ENCODE measurements around the gene OPCML. TPM values are rescaled to one million over a fixed set of nuclear protein-coding genes. Genes with fewer than 3 reads are reported as not detected.

The OPCML gene
- total and polyA plus RNA-seq, 2 of the 13 experiments (the other 11 are each of a cell fraction or from before 2014, with no cell fraction given) = not detected

DNA sequence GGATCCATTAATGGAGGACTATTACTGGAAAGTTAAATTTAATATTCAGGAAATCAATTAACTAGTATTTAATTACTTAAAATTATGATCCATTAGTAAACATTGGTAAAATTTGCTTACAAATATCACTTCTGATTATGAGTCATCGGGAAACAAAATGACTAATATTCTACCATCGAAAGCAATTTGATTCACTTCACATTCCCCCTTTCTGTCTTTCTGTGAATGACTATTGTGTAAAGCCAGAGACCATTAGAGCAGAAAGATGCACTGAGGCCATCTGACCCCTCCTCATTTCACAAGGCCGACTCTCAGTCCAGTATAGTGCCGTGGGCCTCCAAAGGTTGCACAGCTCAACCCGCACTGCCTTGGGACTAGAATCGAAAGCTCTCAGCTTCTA is 619.0 kb downstream of the OPCML start:
- H3K9me3 ChIP-seq (ENCODE audit: low read length) = no peaks in the 10 kb centered on the region
- no peaks in the 10 kb centered on the region for H3K4me1 ChIP-seq (ENCODE audit: insufficient read depth, low read length)
- no peak for DNase-seq (ENCODE audit: low spot score)
- no peak for FAIRE-seq
- POLR2A ChIA-PET = no interaction called here
- H3K27ac ChIP-seq (ENCODE audit: extremely low read length, insufficient read depth, low read length) = no peak overlapping the region
- BruUV-seq (replicated peaks) = no TSS peak
- H2AFZ ChIP-seq (ENCODE audit: low read length) = no peak overlapping the region
- intact Hi-C loops (cut with micrococcal nuclease; ENCODE audit: unreplicated experiment) (no loop called here), in situ Hi-C loops (cut with HindIII; ENCODE audit: extremely low pct_ligation_motif_present, low pct_unique_long_range_greater_than_20kb) (no loop called here)
- ATAC-seq = no peak
- no peaks in the 10 kb centered on the region for H3K79me2 ChIP-seq (ENCODE audit: insufficient read depth, low read length)
- CTCF ChIA-PET (ENCODE audit: low intra/inter-chr PET ratio, low total read pairs) = no interaction called here
- H4K20me1 ChIP-seq (ENCODE audit: insufficient read depth, low read length) = no peaks in the 10 kb centered on the region
- 0 out of 5 replicates have a peak, but pooled peaks cover 0 to 2% of the 10 kb centered on the region in 2 experiments for H3K27me3 ChIP-seq (ENCODE audit: control insufficient read depth in 1 of 2, insufficient read depth in 2 of 2, low read length in 2 of 2)
- no peak for TF ChIP-seq ZNF75D (CRISPR knock-in tag; IDR thresholded peaks at IDR 0.05; ENCODE audit: borderline replicate concordance)
- no peak for TF ChIP-seq ZNF484 (CRISPR knock-in tag; IDR thresholded peaks at IDR 0.05; ENCODE audit: borderline replicate concordance, low read depth)
- TF ChIP-seq, protein P1, sequence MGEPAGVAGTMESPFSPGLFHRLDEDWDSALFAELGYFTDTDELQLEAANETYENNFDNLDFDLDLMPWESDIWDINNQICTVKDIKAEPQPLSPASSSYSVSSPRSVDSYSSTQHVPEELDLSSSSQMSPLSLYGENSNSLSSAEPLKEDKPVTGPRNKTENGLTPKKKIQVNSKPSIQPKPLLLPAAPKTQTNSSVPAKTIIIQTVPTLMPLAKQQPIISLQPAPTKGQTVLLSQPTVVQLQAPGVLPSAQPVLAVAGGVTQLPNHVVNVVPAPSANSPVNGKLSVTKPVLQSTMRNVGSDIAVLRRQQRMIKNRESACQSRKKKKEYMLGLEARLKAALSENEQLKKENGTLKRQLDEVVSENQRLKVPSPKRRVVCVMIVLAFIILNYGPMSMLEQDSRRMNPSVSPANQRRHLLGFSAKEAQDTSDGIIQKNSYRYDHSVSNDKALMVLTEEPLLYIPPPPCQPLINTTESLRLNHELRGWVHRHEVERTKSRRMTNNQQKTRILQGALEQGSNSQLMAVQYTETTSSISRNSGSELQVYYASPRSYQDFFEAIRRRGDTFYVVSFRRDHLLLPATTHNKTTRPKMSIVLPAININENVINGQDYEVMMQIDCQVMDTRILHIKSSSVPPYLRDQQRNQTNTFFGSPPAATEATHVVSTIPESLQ (CRISPR knock-in tag; conservative IDR thresholded peaks at IDR 0.05) = no peak
- TF ChIP-seq SAP130 (CRISPR knock-in tag; IDR thresholded peaks at IDR 0.05; ENCODE audit: low read depth) = no peak
- TF ChIP-seq ZFP36 (IDR thresholded peaks at IDR 0.05; ENCODE audit: borderline replicate concordance, low read depth, low read length, partially characterized antibody) = no peak
- no peak for TF ChIP-seq ZNF24 (IDR thresholded peaks at IDR 0.05)
- TF ChIP-seq JARID2 (CRISPR knock-in tag; IDR thresholded peaks at IDR 0.05; ENCODE audit: insufficient replicate concordance) = no peak
- no peak for TF ChIP-seq HOXA5 (CRISPR knock-in tag; IDR thresholded peaks at IDR 0.05)
- TF ChIP-seq, protein P2, sequence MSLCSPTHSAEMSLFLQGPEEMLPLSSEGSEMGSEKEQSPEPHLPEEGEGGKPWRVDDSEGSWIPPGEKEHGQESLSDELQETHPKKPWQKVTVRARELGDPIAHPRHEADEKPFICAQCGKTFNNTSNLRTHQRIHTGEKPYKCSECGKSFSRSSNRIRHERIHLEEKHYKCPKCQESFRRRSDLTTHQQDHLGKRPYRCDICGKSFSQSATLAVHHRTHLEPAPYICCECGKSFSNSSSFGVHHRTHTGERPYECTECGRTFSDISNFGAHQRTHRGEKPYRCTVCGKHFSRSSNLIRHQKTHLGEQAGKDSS (CRISPR knock-in tag; IDR thresholded peaks at IDR 0.05; ENCODE audit: borderline replicate concordance, low read depth) = no peak
- no peak for TF ChIP-seq AGO1 (IDR thresholded peaks at IDR 0.05; ENCODE audit: low read depth, low read length, poor library complexity, severe bottlenecking)
- TF ChIP-seq TOE1 (CRISPR knock-in tag; IDR thresholded peaks at IDR 0.05) = no peak
- TF ChIP-seq, protein P3, sequence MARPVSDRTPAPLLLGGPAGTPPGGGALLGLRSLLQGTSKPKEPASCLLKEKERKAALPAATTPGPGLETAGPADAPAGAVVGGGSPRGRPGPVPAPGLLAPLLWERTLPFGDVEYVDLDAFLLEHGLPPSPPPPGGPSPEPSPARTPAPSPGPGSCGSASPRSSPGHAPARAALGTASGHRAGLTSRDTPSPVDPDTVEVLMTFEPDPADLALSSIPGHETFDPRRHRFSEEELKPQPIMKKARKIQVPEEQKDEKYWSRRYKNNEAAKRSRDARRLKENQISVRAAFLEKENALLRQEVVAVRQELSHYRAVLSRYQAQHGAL (CRISPR knock-in tag; IDR thresholded peaks at IDR 0.05; ENCODE audit: not compliant biosample characterization) = no peak
- no peak overlapping the region for H3K9ac ChIP-seq (ENCODE audit: insufficient read depth, low read depth, low read length)
- 20% methylated on average over 5 of the region's 6 CpGs for WGBS (ENCODE audit: low lambda C conversion rate)
- no peak overlapping the region for H3K4me3 ChIP-seq (replicated peaks in 1 of 3; ENCODE audit: insufficient read depth in 1 of 3, low read depth in 2 of 3, low read length in 3 of 3)
- H3K36me3 ChIP-seq (replicated peaks in 1 of 2; ENCODE audit: control insufficient read depth in 1 of 2, insufficient read depth in 2 of 2, low read length in 2 of 2) = no peaks in the 10 kb centered on the region
- no peak overlapping the region for H3K4me2 ChIP-seq (ENCODE audit: low read depth, low read length)

Data from HepG2 (cell line).